ENCODE results near the gene CAPN2.
"Not testable (repeated sequence)": the region's sequence is repeated elsewhere in the genome, so short reads cannot be mapped to it uniquely, and the experiment has no call there.

Gene CAPN2

GRCh38 chr1:223810586-223810985, 98.2 kb downstream of the CAPN2 start:
- H3K4me1 ChIP-seq (ENCODE audit: control insufficient read depth in 1 of 2, insufficient read depth in 2 of 2, low read length in 2 of 2): no peaks in the 10 kb centered on the region
- H3K9me3 ChIP-seq (ENCODE audit: control insufficient read depth in 1 of 2, low read length in 2 of 2): no peaks in the 10 kb centered on the region
- H3K4me3 ChIP-seq (ENCODE audit: low read depth in 1 of 2, low read length in 2 of 2): no peak overlapping the region
- peaks cover 22 to 28% of the 10 kb centered on the region in 2 donors for H3K36me3 ChIP-seq (ENCODE audit: control insufficient read depth in 1 of 2, insufficient read depth in 2 of 2, low read length in 2 of 2)
- H3K27me3 ChIP-seq (ENCODE audit: low read depth, low read length): no peaks in the 10 kb centered on the region
- no peak overlapping the region for H3K27ac ChIP-seq (ENCODE audit: low read length)

- H3K9me3 ChIP-seq (ENCODE audit: control insufficient read depth in 1 of 2, low read length in 2 of 2): no peaks in the 10 kb centered on the region
- H3K27ac ChIP-seq (ENCODE audit: low read length): no peak overlapping the region
- H3K4me1 ChIP-seq (ENCODE audit: control insufficient read depth in 1 of 2, insufficient read depth in 2 of 2, low read length in 2 of 2): no peaks in the 10 kb centered on the region
- H3K27me3 ChIP-seq (ENCODE audit: low read depth, low read length): no peaks in the 10 kb centered on the region
- peaks cover 16 to 28% of the 10 kb centered on the region in 2 donors for H3K36me3 ChIP-seq (ENCODE audit: control insufficient read depth in 1 of 2, insufficient read depth in 2 of 2, low read length in 2 of 2)
- H3K4me3 ChIP-seq (ENCODE audit: low read depth in 1 of 2, low read length in 2 of 2): no peak overlapping the region
Observed at GRCh38 chr1:223811634-223812101, 99.3 kb downstream of the CAPN2 start.

- Histone ChIP-seq H3K4me3 (ENCODE audit: low read depth in 1 of 2, low read length in 2 of 2) (no peak overlapping the region), H3K9me3 (ENCODE audit: control insufficient read depth in 1 of 2, low read length in 2 of 2) (no peaks in the 10 kb centered on the region), H3K27ac (ENCODE audit: low read length) (no peak overlapping the region), H3K27me3 (ENCODE audit: low read depth, low read length) (no peaks in the 10 kb centered on the region), H3K36me3 (ENCODE audit: control insufficient read depth in 1 of 2, insufficient read depth in 2 of 2, low read length in 2 of 2) (peaks cover 16 to 28% of the 10 kb centered on the region in 2 donors), H3K4me1 (ENCODE audit: control insufficient read depth in 1 of 2, insufficient read depth in 2 of 2, low read length in 2 of 2) (no peaks in the 10 kb centered on the region)
Observed at GRCh38 chr1:223813645-223814044, 101.3 kb downstream of the CAPN2 start.

GRCh38 chr1:223815020-223815853, 102.9 kb downstream of the CAPN2 start:
- Histone ChIP-seq H3K4me3 (ENCODE audit: low read depth in 1 of 2, low read length in 2 of 2) (no peak overlapping the region), H3K9me3 (ENCODE audit: control insufficient read depth in 1 of 2, low read length in 2 of 2) (no peaks in the 10 kb centered on the region), H3K36me3 (ENCODE audit: control insufficient read depth in 1 of 2, insufficient read depth in 2 of 2, low read length in 2 of 2) (peaks cover 16 to 26% of the 10 kb centered on the region in 2 donors), H3K4me1 (ENCODE audit: control insufficient read depth in 1 of 2, insufficient read depth in 2 of 2, low read length in 2 of 2) (peaks cover 0 to 7% of the 10 kb centered on the region in 2 donors), H3K27ac (ENCODE audit: low read length) (no peak overlapping the region), H3K27me3 (ENCODE audit: low read depth, low read length) (no peaks in the 10 kb centered on the region)

GRCh38 chr1:223815865-223816264, 103.5 kb downstream of the CAPN2 start:
- Histone ChIP-seq H3K27ac (ENCODE audit: low read length) (no peak overlapping the region), H3K27me3 (ENCODE audit: low read depth, low read length) (no peaks in the 10 kb centered on the region), H3K9me3 (ENCODE audit: control insufficient read depth in 1 of 2, low read length in 2 of 2) (no peaks in the 10 kb centered on the region), H3K4me1 (ENCODE audit: control insufficient read depth in 1 of 2, insufficient read depth in 2 of 2, low read length in 2 of 2) (peaks cover 0 to 10% of the 10 kb centered on the region in 2 donors), H3K4me3 (ENCODE audit: low read depth in 1 of 2, low read length in 2 of 2) (no peak overlapping the region), H3K36me3 (ENCODE audit: control insufficient read depth in 1 of 2, insufficient read depth in 2 of 2, low read length in 2 of 2) (peaks cover 20 to 32% of the 10 kb centered on the region in 2 donors)

- not testable (repeated sequence) for H3K4me3 ChIP-seq (ENCODE audit: low read depth in 1 of 2, low read length in 2 of 2); H3K9me3 ChIP-seq (ENCODE audit: control insufficient read depth in 1 of 2, low read length in 2 of 2); H3K27ac ChIP-seq (ENCODE audit: low read length); H3K27me3 ChIP-seq (ENCODE audit: low read depth, low read length); H3K4me1 ChIP-seq (ENCODE audit: control insufficient read depth in 1 of 2, insufficient read depth in 2 of 2, low read length in 2 of 2)
- peaks cover 23 to 32% of the 10 kb centered on the region in 2 donors for H3K36me3 ChIP-seq (ENCODE audit: control insufficient read depth in 1 of 2, insufficient read depth in 2 of 2, low read length in 2 of 2)
Observed at GRCh38 chr1:223817265-223817664, 104.9 kb downstream of the CAPN2 start.

- H3K27me3 ChIP-seq (ENCODE audit: low read depth, low read length): no peaks in the 10 kb centered on the region
- H3K9me3 ChIP-seq (ENCODE audit: control insufficient read depth in 1 of 2, low read length in 2 of 2): no peaks in the 10 kb centered on the region
- H3K27ac ChIP-seq (ENCODE audit: low read length): no peak overlapping the region
- peaks cover 8 to 13% of the 10 kb centered on the region in 2 donors for H3K36me3 ChIP-seq (ENCODE audit: control insufficient read depth in 1 of 2, insufficient read depth in 2 of 2, low read length in 2 of 2)
- no peak overlapping the region for H3K4me3 ChIP-seq (ENCODE audit: low read depth in 1 of 2, low read length in 2 of 2)
- peaks cover 0 to 10% of the 10 kb centered on the region in 2 donors for H3K4me1 ChIP-seq (ENCODE audit: control insufficient read depth in 1 of 2, insufficient read depth in 2 of 2, low read length in 2 of 2)
Observed at GRCh38 chr1:223819730-223820514, 107.6 kb downstream of the CAPN2 start.

GRCh38 chr1:223820515-223820858, 108.1 kb downstream of the CAPN2 start:
- no peaks in the 10 kb centered on the region for H3K9me3 ChIP-seq (ENCODE audit: control insufficient read depth in 1 of 2, low read length in 2 of 2)
- no peaks in the 10 kb centered on the region for H3K27me3 ChIP-seq (ENCODE audit: low read depth, low read length)
- peaks cover 8 to 13% of the 10 kb centered on the region in 2 donors for H3K36me3 ChIP-seq (ENCODE audit: control insufficient read depth in 1 of 2, insufficient read depth in 2 of 2, low read length in 2 of 2)
- H3K27ac ChIP-seq (ENCODE audit: low read length): no peak overlapping the region
- peaks cover 2 to 13% of the 10 kb centered on the region in 2 donors for H3K4me1 ChIP-seq (ENCODE audit: control insufficient read depth in 1 of 2, insufficient read depth in 2 of 2, low read length in 2 of 2)
- H3K4me3 ChIP-seq (ENCODE audit: low read depth in 1 of 2, low read length in 2 of 2): no peak overlapping the region

GRCh38 chr1:223820971-223821370, 108.6 kb downstream of the CAPN2 start:
- H3K27me3 ChIP-seq (ENCODE audit: low read depth, low read length): no peaks in the 10 kb centered on the region
- no peaks in the 10 kb centered on the region for H3K9me3 ChIP-seq (ENCODE audit: control insufficient read depth in 1 of 2, low read length in 2 of 2)
- H3K36me3 ChIP-seq (ENCODE audit: control insufficient read depth in 1 of 2, insufficient read depth in 2 of 2, low read length in 2 of 2): peaks cover 8 to 13% of the 10 kb centered on the region in 2 donors
- H3K27ac ChIP-seq (ENCODE audit: low read length): no peak overlapping the region
- H3K4me1 ChIP-seq (ENCODE audit: control insufficient read depth in 1 of 2, insufficient read depth in 2 of 2, low read length in 2 of 2): peaks cover 6 to 13% of the 10 kb centered on the region in 2 donors
- no peak overlapping the region for H3K4me3 ChIP-seq (ENCODE audit: low read depth in 1 of 2, low read length in 2 of 2)

GRCh38 chr1:223824287-223824686, 111.9 kb downstream of the CAPN2 start:
- Histone ChIP-seq H3K4me3 (ENCODE audit: low read depth in 1 of 2, low read length in 2 of 2) (no peak overlapping the region), H3K4me1 (ENCODE audit: control insufficient read depth in 1 of 2, insufficient read depth in 2 of 2, low read length in 2 of 2) (peaks cover 8 to 13% of the 10 kb centered on the region in 2 donors), H3K27me3 (ENCODE audit: low read depth, low read length) (no peaks in the 10 kb centered on the region), H3K36me3 (ENCODE audit: control insufficient read depth in 1 of 2, insufficient read depth in 2 of 2, low read length in 2 of 2) (peaks cover 8 to 13% of the 10 kb centered on the region in 2 donors), H3K9me3 (ENCODE audit: control insufficient read depth in 1 of 2, low read length in 2 of 2) (no peaks in the 10 kb centered on the region), H3K27ac (ENCODE audit: low read length) (no peak overlapping the region)

- no peak overlapping the region for H3K27ac ChIP-seq (ENCODE audit: low read length)
- no peaks in the 10 kb centered on the region for H3K27me3 ChIP-seq (ENCODE audit: low read depth, low read length)
- H3K36me3 ChIP-seq (ENCODE audit: control insufficient read depth in 1 of 2, insufficient read depth in 2 of 2, low read length in 2 of 2): peaks cover 8 to 13% of the 10 kb centered on the region in 2 donors
- peaks cover 8 to 11% of the 10 kb centered on the region in 2 donors for H3K4me1 ChIP-seq (ENCODE audit: control insufficient read depth in 1 of 2, insufficient read depth in 2 of 2, low read length in 2 of 2)
- no peaks in the 10 kb centered on the region for H3K9me3 ChIP-seq (ENCODE audit: control insufficient read depth in 1 of 2, low read length in 2 of 2)
- no peak overlapping the region for H3K4me3 ChIP-seq (ENCODE audit: low read depth in 1 of 2, low read length in 2 of 2)
Observed at GRCh38 chr1:223824712-223825111, 112.4 kb downstream of the CAPN2 start.

Data from muscle layer of duodenum (tissue), 2 donors.